Fibroblast of pulmonary artery (primary cell): ENCODE data around the gene UBE2E1.

Source experiments
- DNase-seq: peaks from one replicate; pipeline ENCODE4 v3.0.0-alpha.2; 2010; ENCODE audit warnings: low read depth
- H3K4me3 ChIP-seq: replicated peaks from 2 replicates; pipeline ENCODE4 v1.5.1; 2011; ENCODE audit warnings: low read depth, mild to moderate bottlenecking, control low read depth, low read length, moderate library complexity
- TF ChIP-seq, protein P1 (sequence below): IDR thresholded peaks from 2 replicates; pipeline ENCODE4 v1.5.1; 2011; ENCODE audit warnings: mild to moderate bottlenecking, control low read depth, low read length, inconsistent platforms; ENCODE audit errors: missing control alignments

UBE2E1 gene

DNA sequence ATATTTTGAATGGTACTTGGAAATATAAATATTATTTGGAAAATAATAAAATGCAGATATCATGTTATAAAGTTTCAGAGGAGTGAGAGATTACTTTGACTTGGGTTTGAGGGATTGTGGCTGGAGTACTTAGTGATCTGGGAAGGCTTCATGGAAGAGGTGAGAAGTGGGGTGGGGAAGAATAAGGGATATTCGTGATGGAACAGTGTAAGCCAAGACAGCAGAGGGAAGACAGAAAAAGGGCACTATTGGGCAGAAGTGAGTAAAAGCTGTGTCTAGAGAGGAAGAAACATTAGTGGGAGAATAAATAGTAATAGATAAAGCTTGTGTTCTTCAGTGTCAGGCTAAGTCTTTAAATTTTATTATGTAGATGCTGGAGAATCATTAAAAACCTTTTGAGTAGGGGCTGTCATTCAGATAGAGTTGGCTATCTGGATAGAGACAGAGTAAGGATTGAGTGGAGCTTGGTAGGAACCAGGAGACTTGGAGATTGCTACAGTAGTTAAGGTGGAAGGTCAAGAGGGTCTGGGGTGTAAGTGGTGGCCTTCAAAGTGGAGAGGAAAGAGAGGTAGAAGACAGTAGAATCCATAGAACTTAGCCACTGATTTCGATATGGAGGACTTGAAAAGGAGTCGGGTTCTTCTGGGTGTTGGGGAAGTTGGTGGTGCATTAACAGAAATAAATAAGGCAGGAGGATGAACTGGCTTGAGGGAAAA is 11.9 kb downstream of the UBE2E1 start:
- TF ChIP-seq, protein P1, sequence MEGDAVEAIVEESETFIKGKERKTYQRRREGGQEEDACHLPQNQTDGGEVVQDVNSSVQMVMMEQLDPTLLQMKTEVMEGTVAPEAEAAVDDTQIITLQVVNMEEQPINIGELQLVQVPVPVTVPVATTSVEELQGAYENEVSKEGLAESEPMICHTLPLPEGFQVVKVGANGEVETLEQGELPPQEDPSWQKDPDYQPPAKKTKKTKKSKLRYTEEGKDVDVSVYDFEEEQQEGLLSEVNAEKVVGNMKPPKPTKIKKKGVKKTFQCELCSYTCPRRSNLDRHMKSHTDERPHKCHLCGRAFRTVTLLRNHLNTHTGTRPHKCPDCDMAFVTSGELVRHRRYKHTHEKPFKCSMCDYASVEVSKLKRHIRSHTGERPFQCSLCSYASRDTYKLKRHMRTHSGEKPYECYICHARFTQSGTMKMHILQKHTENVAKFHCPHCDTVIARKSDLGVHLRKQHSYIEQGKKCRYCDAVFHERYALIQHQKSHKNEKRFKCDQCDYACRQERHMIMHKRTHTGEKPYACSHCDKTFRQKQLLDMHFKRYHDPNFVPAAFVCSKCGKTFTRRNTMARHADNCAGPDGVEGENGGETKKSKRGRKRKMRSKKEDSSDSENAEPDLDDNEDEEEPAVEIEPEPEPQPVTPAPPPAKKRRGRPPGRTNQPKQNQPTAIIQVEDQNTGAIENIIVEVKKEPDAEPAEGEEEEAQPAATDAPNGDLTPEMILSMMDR = no peak
- H3K4me3 ChIP-seq = no peak overlapping the region
- DNase-seq = no peak

DNA sequence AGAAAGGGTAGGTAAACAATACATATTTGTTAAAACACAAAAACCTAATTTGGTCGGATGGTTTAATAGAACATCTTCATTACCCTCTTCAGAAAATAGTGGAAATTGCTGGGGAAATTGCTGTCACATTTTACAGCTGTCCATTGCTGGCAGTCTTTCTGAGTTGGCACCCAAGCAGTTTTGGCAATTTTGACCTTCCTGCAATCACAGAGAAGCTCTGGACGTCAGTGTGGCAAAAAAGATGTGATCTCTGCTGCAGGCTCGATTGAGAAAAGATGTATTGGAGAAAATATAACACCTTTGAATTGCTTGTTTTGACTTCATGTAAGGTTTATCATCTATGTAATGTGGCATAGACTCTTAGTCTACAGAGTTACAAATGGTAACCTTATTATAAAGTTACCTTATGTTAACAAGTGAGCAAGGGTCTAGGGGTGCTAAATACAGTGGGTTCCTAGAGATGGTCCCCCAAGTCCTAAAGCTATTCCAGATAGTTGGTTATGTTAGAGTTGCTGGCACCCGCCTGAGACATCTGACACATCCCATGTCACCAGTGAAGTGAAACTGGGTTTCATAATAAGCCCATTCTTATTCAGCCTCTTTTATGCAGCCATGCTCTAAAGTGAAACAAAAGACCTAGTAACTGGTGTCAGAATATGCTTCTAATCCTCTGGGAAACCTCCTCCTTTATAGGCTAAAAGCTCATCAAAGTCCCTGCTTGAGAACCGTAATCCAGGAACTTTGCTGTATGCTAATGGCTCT is 14.0 kb downstream of the UBE2E1 start:
- DNase-seq = no peak

DNA sequence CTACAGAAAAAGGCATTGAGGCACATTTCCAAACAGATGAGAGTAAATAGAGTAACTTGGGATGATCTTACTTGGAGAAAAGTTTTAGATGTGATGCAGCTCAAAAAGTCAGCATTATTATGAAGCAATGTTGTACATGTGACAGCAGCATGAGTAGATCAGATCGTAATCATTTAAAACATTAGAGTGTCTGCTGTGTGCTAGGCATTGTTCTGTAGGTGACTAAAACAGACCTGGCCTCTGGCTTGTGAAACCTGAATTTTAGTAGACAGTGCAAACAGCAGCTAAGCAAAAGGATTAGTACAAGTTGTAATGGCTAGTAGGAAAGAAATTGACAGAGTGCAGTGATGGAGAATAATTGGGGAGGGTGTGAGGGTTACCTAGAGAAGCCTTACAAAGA is 15.1 kb downstream of the UBE2E1 start:
- no peak overlapping the region for H3K4me3 ChIP-seq
- TF ChIP-seq, protein P1 = no peak
- no peak for DNase-seq

More for the DNA sequence above, 14.0 kb downstream of the UBE2E1 start:
- no peak overlapping the region for H3K4me3 ChIP-seq
- TF ChIP-seq, protein P1 = no peak

DNA sequence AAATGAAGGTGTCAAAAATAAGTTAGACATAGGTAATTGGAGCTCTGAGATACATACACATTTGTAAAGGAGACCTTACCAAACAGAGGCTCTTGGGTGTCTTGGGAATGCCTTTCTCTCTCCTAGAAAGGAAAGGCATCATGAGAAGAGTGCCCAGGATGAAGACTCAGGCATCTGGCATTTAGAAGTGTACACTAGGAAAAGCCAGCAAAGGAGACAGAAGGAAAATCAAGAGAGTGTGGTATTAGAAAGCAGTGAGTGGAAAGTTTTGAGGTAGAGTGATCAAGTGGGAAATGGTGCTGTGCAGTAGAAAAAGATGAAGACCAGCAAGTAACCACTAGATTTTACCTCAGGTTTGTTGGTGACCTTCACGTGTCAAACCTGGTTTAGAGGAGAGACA is 16.1 kb downstream of the UBE2E1 start:
- no peak overlapping the region for H3K4me3 ChIP-seq
- no peak for DNase-seq
- TF ChIP-seq, protein P1 = no peak

DNA sequence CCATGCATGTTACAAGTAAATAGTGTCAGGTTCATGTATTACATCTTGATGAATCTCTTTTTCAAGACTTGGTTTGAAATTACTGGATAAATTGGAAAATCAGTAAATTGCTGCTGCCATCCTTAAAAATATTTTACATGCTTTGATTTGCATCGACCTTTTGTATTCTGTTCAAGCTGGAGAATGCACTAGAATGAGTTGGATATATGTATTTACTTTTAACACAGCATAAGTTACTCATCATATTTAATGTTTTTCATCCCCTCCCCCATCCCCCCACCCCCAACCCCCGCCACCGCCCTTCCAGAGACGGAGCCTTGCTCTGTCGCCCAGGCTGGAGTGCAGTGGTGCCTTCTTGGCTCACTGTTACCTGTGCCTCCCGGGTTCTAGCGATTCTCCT is 16.8 kb downstream of the UBE2E1 start:
- DNase-seq = no peak
- TF ChIP-seq, protein P1 = no peak
- no peak overlapping the region for H3K4me3 ChIP-seq

DNA sequence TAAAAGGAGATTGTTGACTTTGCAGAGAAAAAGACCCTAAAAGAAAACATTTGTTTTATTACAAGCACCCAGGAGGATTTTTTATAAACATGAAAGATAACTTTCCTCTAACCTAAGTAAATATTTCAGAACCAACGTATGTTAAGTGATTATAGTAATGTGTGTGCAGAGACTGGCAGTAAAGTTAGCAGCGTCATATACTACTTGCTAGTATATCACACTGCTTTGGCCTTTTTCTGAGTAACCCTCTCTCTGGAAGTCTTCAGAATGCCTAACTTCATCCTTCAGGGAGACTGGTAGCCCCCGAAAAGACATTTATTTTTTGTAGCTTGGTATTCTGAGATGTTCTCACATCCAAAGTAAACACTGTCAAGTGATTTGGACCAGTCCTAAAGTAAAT is 17.9 kb downstream of the UBE2E1 start:
- TF ChIP-seq, protein P1 = no peak
- no peak for DNase-seq
- H3K4me3 ChIP-seq = no peak overlapping the region
